ENCODE results near the gene MOXD1. TPM values are rescaled to one million over a fixed set of nuclear protein-coding genes. Genes with fewer than 3 reads are reported as not detected.

The MOXD1 gene
- total and polyA plus RNA-seq, 2 of the 8 experiments (the other 6 are each of a cell fraction or from before 2014, with no cell fraction given), result 1.6 to 3.5 TPM

GRCh38 chr6:132270726-132271402 lies 130.4 kb downstream of the MOXD1 start (continued):
- TF ChIP-seq CHD7 (IDR thresholded peaks at IDR 0.05; ENCODE audit: insufficient replicate concordance, low read length) (no peak), CREB1 (IDR thresholded peaks at IDR 0.05) (no peak), TBP (IDR thresholded peaks at IDR 0.05; ENCODE audit: low read depth, low read length) (no peak), RFX5 (IDR thresholded peaks at IDR 0.05; ENCODE audit: borderline replicate concordance, low read depth, low read length) (no peak), POLR2A (IDR thresholded peaks at IDR 0.05; ENCODE audit: control extremely low read depth in 1 of 2, low read depth in 2 of 2, low read length in 2 of 2) (no peak), SP4 (IDR thresholded peaks at IDR 0.05; ENCODE audit: low read length) (no peak), SAP30 (IDR thresholded peaks at IDR 0.05; ENCODE audit: insufficient read depth, insufficient replicate concordance, low read length) (no peak), CHD1 (IDR thresholded peaks at IDR 0.05; ENCODE audit: low read depth, low read length) (no peak), ATF2 (IDR thresholded peaks at IDR 0.05; ENCODE audit: low read length) (no peak)
